HT-29 (cell line): ENCODE data around the gene SLC47A1. TPM values are rescaled to one million over a fixed set of nuclear protein-coding genes. Genes with fewer than 3 reads are reported as not detected.

Experiments
- DNase-seq: peaks from one replicate; pipeline ENCODE4 v3.0.0-alpha.2; 2015; ENCODE audit warnings: low spot score
- small RNA-seq: library from RNA; depleted of rRNA; stranded (forward); fragments of <200 nt; gene quantifications from one replicate; pipeline ENCODE3, GENCODE V24; 2014
- total RNA-seq: library from RNA; depleted of rRNA; stranded (reverse); fragments of >200 nt; shearing (Covaris generic); gene quantifications from 2 replicates; pipeline ENCODE4 v1.2.3, GENCODE V29; 2014; rRNA removed

SLC47A1 gene
- total RNA-seq, 1 experiment from 2014 or later: not detected

GRCh38 chr17:19590912-19591551, 57.4 kb downstream of the SLC47A1 start:
- no peak for DNase-seq

GRCh38 chr17:19592316-19592715, 58.7 kb downstream of the SLC47A1 start:
- no peak for DNase-seq

- DNase-seq: no peak
Observed at GRCh38 chr17:19596869-19597268, 63.2 kb downstream of the SLC47A1 start.

- DNase-seq: no peak
Observed at GRCh38 chr17:19610311-19610710, 76.7 kb downstream of the SLC47A1 start.

- no peak for DNase-seq
Observed at GRCh38 chr17:19610879-19611278, 77.2 kb downstream of the SLC47A1 start.

- DNase-seq: no peak
Observed at GRCh38 chr17:19613979-19614378, 80.3 kb downstream of the SLC47A1 start.

- no peak for DNase-seq
Observed at GRCh38 chr17:19614900-19615299, 81.2 kb downstream of the SLC47A1 start.

GRCh38 chr17:19618015-19618414, 84.4 kb downstream of the SLC47A1 start:
- no peak for DNase-seq

- DNase-seq: no peak
Observed at GRCh38 chr17:19619705-19620325, 86.2 kb downstream of the SLC47A1 start.

GRCh38 chr17:19621697-19622096, 88.0 kb downstream of the SLC47A1 start:
- no peak for DNase-seq

GRCh38 chr17:19626079-19626478, 92.4 kb downstream of the SLC47A1 start:
- no peak for DNase-seq

Small RNAs within 50 kb of the gene (small RNA-seq; reads per million reads assigned to genes)
- gene AC025627.2 (not detected), gene NMTRQ-TTG12-1 (not detected)

Other genes with a start within 250 kb of the SLC47A1 start
- gene B9D1, start 171.1 kb upstream of the SLC47A1 start, total RNA-seq: 28.1 and 29.3 TPM in 2 replicates
- 5.6 and 6.4 TPM in 2 replicates for gene MAPK7, start 155.4 kb upstream of the SLC47A1 start, total RNA-seq
- not detected in 2 replicates for gene MFAP4, start 146.7 kb upstream of the SLC47A1 start, total RNA-seq
- gene RNF112, start 122.6 kb upstream of the SLC47A1 start, total RNA-seq: not detected in 2 replicates
- 86.4 and 101 TPM in 2 replicates for gene ALDH3A2, start 114.9 kb downstream of the SLC47A1 start, total RNA-seq
- 0.05 TPM in 1 of 2 replicates, not detected in the other for gene SLC47A2, start 182.7 kb downstream of the SLC47A1 start, total RNA-seq
- 20.0 and 37.7 TPM in 2 replicates for gene ALDH3A1, start 214.4 kb downstream of the SLC47A1 start, total RNA-seq